Ovary (tissue), 3 donors: Measurements from ENCODE around the gene CLDN15.

Experiments
- EP300 ChIP-seq: sonication (generic); formaldehyde crosslinking; IDR thresholded peaks from one replicate; pipeline ENCODE4 v1.6.1; 2017; ENCODE audit warnings: antibody characterized with exemption
- TF ChIP-seq, protein P1 (sequence below), 3 donors: fragments of 450-650 bp in 2 of 3; fragments of 200-600 bp in 1 of 3; IDR thresholded peaks; one replicate each; pipeline versions ENCODE4 v1.5.1 to v1.8.0; 2016 to 2022; ENCODE audit warnings: antibody characterized with exemption in 3 of 3, mild to moderate bottlenecking in 1 of 3
- donor health status: DM: no; HTN: no; CAD: no.

DNA sequence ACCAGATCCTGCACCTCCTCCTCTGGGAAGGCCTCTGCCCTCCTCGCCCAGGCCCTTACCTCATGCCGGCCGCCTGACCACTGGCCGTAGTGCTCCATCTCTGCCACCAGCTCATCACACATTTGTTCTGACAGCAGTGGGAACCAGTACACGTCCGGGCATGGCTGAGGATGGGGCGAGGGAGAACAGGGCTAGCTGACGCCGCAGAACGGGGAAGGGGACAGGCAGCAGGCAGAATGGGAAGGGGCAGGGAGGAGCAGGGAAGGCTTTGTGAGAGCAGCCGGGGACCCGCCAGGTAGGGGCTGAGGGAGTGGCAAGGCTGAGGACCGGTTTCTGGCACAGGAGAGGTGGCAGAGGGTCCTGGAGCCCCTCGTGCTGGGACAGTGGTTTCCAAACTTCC lies 28.8 kb downstream of the CLDN15 start:
- TF ChIP-seq, protein P1, sequence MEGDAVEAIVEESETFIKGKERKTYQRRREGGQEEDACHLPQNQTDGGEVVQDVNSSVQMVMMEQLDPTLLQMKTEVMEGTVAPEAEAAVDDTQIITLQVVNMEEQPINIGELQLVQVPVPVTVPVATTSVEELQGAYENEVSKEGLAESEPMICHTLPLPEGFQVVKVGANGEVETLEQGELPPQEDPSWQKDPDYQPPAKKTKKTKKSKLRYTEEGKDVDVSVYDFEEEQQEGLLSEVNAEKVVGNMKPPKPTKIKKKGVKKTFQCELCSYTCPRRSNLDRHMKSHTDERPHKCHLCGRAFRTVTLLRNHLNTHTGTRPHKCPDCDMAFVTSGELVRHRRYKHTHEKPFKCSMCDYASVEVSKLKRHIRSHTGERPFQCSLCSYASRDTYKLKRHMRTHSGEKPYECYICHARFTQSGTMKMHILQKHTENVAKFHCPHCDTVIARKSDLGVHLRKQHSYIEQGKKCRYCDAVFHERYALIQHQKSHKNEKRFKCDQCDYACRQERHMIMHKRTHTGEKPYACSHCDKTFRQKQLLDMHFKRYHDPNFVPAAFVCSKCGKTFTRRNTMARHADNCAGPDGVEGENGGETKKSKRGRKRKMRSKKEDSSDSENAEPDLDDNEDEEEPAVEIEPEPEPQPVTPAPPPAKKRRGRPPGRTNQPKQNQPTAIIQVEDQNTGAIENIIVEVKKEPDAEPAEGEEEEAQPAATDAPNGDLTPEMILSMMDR (IDR thresholded peaks at IDR 0.05) = no peak
- TF ChIP-seq EP300 = no peak
